ENCODE measurements around the gene FRMPD1.

DNA sequence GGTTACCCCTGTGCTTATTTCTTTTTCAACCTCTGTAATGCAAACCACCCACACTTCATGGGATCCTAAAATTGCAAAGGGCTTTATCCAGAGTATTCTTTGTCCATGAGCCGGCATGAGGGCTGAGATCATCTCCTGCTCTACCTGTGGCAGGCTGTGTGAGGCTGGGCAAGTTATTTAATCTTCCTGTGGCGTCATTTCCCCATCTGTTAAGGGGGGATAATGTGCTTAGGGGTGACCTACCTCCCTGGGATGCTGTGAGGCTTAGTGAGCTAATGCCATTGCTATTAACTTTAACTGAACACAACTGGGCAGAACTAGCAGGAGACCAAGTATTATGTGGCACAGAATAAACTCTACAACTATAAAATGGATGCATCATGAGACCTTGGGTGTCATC, 17.0 kb downstream of the FRMPD1 start:
- TF ChIP-seq GABPA (IDR thresholded peaks at IDR 0.05; ENCODE audit: low read depth) = no peak
- TF ChIP-seq MXI1 (IDR thresholded peaks at IDR 0.05; ENCODE audit: low read depth, low read length) = no peak
- no peak for TF ChIP-seq STAT3 (IDR thresholded peaks at IDR 0.05; ENCODE audit: low read depth, low read length)
- no peak for TF ChIP-seq ESRRA (IDR thresholded peaks at IDR 0.05; ENCODE audit: low read length)
- TF ChIP-seq TAF1 (IDR thresholded peaks at IDR 0.05; ENCODE audit: borderline replicate concordance, low read depth, low read length) = no peak
- TF ChIP-seq, protein P1, sequence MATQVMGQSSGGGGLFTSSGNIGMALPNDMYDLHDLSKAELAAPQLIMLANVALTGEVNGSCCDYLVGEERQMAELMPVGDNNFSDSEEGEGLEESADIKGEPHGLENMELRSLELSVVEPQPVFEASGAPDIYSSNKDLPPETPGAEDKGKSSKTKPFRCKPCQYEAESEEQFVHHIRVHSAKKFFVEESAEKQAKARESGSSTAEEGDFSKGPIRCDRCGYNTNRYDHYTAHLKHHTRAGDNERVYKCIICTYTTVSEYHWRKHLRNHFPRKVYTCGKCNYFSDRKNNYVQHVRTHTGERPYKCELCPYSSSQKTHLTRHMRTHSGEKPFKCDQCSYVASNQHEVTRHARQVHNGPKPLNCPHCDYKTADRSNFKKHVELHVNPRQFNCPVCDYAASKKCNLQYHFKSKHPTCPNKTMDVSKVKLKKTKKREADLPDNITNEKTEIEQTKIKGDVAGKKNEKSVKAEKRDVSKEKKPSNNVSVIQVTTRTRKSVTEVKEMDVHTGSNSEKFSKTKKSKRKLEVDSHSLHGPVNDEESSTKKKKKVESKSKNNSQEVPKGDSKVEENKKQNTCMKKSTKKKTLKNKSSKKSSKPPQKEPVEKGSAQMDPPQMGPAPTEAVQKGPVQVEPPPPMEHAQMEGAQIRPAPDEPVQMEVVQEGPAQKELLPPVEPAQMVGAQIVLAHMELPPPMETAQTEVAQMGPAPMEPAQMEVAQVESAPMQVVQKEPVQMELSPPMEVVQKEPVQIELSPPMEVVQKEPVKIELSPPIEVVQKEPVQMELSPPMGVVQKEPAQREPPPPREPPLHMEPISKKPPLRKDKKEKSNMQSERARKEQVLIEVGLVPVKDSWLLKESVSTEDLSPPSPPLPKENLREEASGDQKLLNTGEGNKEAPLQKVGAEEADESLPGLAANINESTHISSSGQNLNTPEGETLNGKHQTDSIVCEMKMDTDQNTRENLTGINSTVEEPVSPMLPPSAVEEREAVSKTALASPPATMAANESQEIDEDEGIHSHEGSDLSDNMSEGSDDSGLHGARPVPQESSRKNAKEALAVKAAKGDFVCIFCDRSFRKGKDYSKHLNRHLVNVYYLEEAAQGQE (IDR thresholded peaks at IDR 0.05; ENCODE audit: low read depth, low read length) = no peak
- TF ChIP-seq CREB1 (IDR thresholded peaks at IDR 0.05; ENCODE audit: low read depth) = no peak
- TF ChIP-seq BMI1 (IDR thresholded peaks at IDR 0.05; ENCODE audit: borderline replicate concordance) = no peak
- TF ChIP-seq, protein P2, sequence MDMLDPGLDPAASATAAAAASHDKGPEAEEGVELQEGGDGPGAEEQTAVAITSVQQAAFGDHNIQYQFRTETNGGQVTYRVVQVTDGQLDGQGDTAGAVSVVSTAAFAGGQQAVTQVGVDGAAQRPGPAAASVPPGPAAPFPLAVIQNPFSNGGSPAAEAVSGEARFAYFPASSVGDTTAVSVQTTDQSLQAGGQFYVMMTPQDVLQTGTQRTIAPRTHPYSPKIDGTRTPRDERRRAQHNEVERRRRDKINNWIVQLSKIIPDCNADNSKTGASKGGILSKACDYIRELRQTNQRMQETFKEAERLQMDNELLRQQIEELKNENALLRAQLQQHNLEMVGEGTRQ (IDR thresholded peaks at IDR 0.05; ENCODE audit: borderline replicate concordance, low read depth, low read length) = no peak

All from GM12878 (cell line).